GM12874 (cell line): ENCODE results near the gene COL4A1.

Experiments
- CTCF ChIP-seq: IDR thresholded peaks from 2 replicates; pipeline ENCODE4 v1.5.1; 2011; ENCODE audit warnings: low read depth, mild to moderate bottlenecking, control low read depth, low read length, moderate library complexity; ENCODE audit not compliant: insufficient read depth

The COL4A1 gene

GRCh38 chr13:110303644-110304043 is 3.3 kb downstream of the COL4A1 start:
- TF ChIP-seq CTCF = no peak

GRCh38 chr13:110302997-110303396 is 4.0 kb downstream of the COL4A1 start:
- TF ChIP-seq CTCF = no peak

GRCh38 chr13:110301606-110302553 is 5.1 kb downstream of the COL4A1 start:
- TF ChIP-seq CTCF = no peak

- no peak for TF ChIP-seq CTCF
These were observed 5.9 kb downstream of the COL4A1 start for GRCh38 chr13:110301083-110301482.

GRCh38 chr13:110300090-110300815 is 6.7 kb downstream of the COL4A1 start:
- no peak for TF ChIP-seq CTCF

- no peak for TF ChIP-seq CTCF
These were observed 7.6 kb downstream of the COL4A1 start for GRCh38 chr13:110299283-110299840.
